Spleen (tissue), 11 donors: ENCODE data around the gene KREMEN1. TPM values are rescaled to one million over a fixed set of nuclear protein-coding genes. Genes with fewer than 3 reads are reported as not detected.

ENCODE experiments used
- DNase-seq: peaks from one replicate; pipeline ENCODE4 v3.0.0-alpha.2; 2020
- H3K27ac ChIP-seq, 8 donors: fragments of 200-600 bp; sonication (generic) in 7 of 8; 1 replicate in 4 of 8; 2 replicates in 4 of 8; pipeline versions ENCODE4 v1.5.0 to v1.8.0; 2016 to 2021; ENCODE audit warnings: inconsistent platforms in 4 of 8, mild to moderate bottlenecking in 4 of 8, moderate library complexity in 1 of 8
- H3K27me3 ChIP-seq, 7 donors: fragments of 200-600 bp; sonication (generic) in 6 of 7; replicated peaks in 1 of 7; 1 replicate in 4 of 7; 2 replicates in 3 of 7; pipeline versions ENCODE4 v1.5.0 to v1.8.0; 2016 to 2021; ENCODE audit warnings: inconsistent platforms in 3 of 7, mild to moderate bottlenecking in 1 of 7
- H3K36me3 ChIP-seq, 6 donors: fragments of 200-600 bp; sonication (generic) in 5 of 6; 1 replicate in 4 of 6; 2 replicates in 2 of 6; pipeline versions ENCODE4 v1.5.0 to v1.8.0; 2016 to 2021; ENCODE audit warnings: inconsistent platforms in 2 of 6
- H3K4me1 ChIP-seq, 6 donors: fragments of 200-600 bp; sonication (generic) in 5 of 6; 1 replicate in 3 of 6; 2 replicates in 3 of 6; pipeline versions ENCODE4 v1.5.0 to v1.8.0; 2016 to 2021; ENCODE audit warnings: inconsistent platforms in 3 of 6
- H3K4me3 ChIP-seq, 8 donors: fragments of 200-600 bp; sonication (generic) in 7 of 8; 1 replicate in 4 of 8; 2 replicates in 4 of 8; pipeline versions ENCODE4 v1.5.0 to v1.8.0; 2016 to 2021; ENCODE audit warnings: inconsistent platforms in 4 of 8, mild to moderate bottlenecking in 4 of 8, moderate library complexity in 2 of 8
- H3K9me3 ChIP-seq, 8 donors: fragments of 200-600 bp; sonication (generic) in 7 of 8; 1 replicate in 4 of 8; 2 replicates in 4 of 8; pipeline versions ENCODE4 v1.5.0 to v1.8.0; 2016 to 2021; ENCODE audit warnings: inconsistent platforms in 4 of 8
- POLR2A ChIP-seq, 3 donors: fragments of 450-650 bp; IDR thresholded peaks; one replicate each; pipeline ENCODE4 v1.5.1; 2017; ENCODE audit warnings: antibody characterized with exemption in 3 of 3, mild to moderate bottlenecking in 1 of 3
- POLR2AphosphoS5 ChIP-seq, 3 donors: sonication (generic); formaldehyde crosslinking; IDR thresholded peaks; one replicate each; pipeline ENCODE4 v1.5.1; 2017; ENCODE audit warnings: antibody characterized with exemption in 3 of 3
- WGBS, 5 donors: extraction: QIAGEN DNeasy Blood & Tissue Kit in 3 of 5; methylation state at CpG; one replicate each; pipeline versions ENCODE4 v1.1.5 to v1.1.7; 2013 to 2018; 5-methylcytosine and 5-hydroxymethylcytosine counted together
- intact Hi-C: fragments of 100-400 bp; cut with DNase I; formaldehyde crosslinking; loops from one replicate; pipeline ENCODE4 v1.15.0; 2023; ENCODE audit warnings: low total_unique reads
- polyA plus RNA-seq, 3 donors: library from polyadenylated mRNA; stranded (reverse); fragments of 200-250 nt; gene quantifications; one replicate each; pipeline ENCODE4 v1.2.1, GENCODE V29; 2013
- total RNA-seq, 7 donors: library from RNA; depleted of rRNA in 3 of 7; stranded (reverse); fragments of >200 nt in 3 of 7; fragmentation: NEBNext Ultra II Directional in 4 of 7; extraction: Animal tissue kit (Norgen Biotek cat#: 25700) in 4 of 7; gene quantifications; one replicate each; pipeline versions ENCODE4 v1.1.0 to v1.2.1, GENCODE V29; 2016 to 2021
- TF ChIP-seq, protein P1 (sequence below), 11 experiments: fragments of 200-600 bp in 7 of 11; fragments of 450-650 bp in 4 of 11; sonication (generic) in 4 of 11; IDR thresholded peaks in 8 of 11; conservative IDR thresholded peaks in 3 of 11; 1 replicate in 7 of 11; 2 replicates in 4 of 11; pipeline versions ENCODE4 v1.4.0 to v1.8.0; 2016 to 2021; ENCODE audit warnings: antibody characterized with exemption in 11 of 11, inconsistent platforms in 4 of 11, mild to moderate bottlenecking in 1 of 11
- donor health status: healthy with polysubstance abuse.
- donor health status: DM: no; HTN: no; CAD: no; lungs with moderate emphysema.
- donor health status: DM: no; HTN: no; CAD: no.
- donor health status: Bipolar disorder and iron deficiency.
- donor health status: healthy.
- donor health status: DM: no; HTN: no; CAD: no.
- donor health status: DM: yes; HTN: yes; CAD: no.

Gene KREMEN1
- total and polyA plus RNA-seq, 10 donors = 1.5 to 41.3 (median 25.1) TPM

DNA sequence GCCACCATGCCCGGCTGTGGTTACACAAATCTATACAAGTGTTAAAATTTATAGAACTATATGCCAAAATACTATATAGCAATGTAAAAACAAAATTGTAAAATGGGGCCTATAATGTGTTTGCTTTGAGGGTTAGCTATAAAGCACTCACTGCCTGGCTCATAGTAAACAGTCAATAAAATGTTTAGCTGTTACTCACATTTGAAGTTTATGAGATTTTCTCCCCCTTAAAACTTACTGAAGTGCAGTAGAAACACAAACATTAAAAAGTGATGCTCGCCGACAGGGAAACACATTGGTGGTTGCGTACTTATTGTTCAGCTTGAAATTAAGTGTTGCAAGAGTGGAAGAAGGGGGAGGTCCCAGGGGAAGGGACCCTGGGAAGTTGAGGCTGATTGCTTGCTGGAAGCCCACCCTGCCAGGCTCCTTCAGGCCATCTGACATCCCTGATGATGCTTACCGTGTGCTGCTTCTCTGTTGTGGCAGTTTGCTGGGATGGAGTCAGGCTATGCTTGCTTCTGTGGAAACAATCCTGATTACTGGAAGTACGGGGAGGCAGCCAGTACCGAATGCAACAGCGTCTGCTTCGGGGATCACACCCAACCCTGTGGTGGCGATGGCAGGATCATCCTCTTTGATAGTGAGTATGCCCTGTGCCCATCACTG, 52.1 kb downstream of the KREMEN1 start:
- Histone ChIP-seq H3K27ac (no peak overlapping the region), H3K9me3 (peaks cover 0 to 6% (median 0%) of the 10 kb centered on the region in 8 donors), H3K4me1 (no peaks in the 10 kb centered on the region), H3K27me3 (no peaks in the 10 kb centered on the region), H3K4me3 (no peak overlapping the region), H3K36me3 (peaks cover 0 to 23% (median 0%) of the 10 kb centered on the region in 6 donors)
- no peak for DNase-seq
- 89 to 92% (median 91%) methylated on average over 9 to 10 of the region's 10 CpGs for WGBS, 5 donors
- intact Hi-C loops = no loop called here
- TF ChIP-seq, protein P1, sequence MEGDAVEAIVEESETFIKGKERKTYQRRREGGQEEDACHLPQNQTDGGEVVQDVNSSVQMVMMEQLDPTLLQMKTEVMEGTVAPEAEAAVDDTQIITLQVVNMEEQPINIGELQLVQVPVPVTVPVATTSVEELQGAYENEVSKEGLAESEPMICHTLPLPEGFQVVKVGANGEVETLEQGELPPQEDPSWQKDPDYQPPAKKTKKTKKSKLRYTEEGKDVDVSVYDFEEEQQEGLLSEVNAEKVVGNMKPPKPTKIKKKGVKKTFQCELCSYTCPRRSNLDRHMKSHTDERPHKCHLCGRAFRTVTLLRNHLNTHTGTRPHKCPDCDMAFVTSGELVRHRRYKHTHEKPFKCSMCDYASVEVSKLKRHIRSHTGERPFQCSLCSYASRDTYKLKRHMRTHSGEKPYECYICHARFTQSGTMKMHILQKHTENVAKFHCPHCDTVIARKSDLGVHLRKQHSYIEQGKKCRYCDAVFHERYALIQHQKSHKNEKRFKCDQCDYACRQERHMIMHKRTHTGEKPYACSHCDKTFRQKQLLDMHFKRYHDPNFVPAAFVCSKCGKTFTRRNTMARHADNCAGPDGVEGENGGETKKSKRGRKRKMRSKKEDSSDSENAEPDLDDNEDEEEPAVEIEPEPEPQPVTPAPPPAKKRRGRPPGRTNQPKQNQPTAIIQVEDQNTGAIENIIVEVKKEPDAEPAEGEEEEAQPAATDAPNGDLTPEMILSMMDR (IDR thresholded peaks at IDR 0.05 in 8 of 11, conservative IDR thresholded peaks at IDR 0.05 in 3 of 11) = no peak
- TF ChIP-seq POLR2AphosphoS5 (IDR thresholded peaks at IDR 0.05) (no peak), POLR2A (IDR thresholded peaks at IDR 0.05) (no peak)

DNA sequence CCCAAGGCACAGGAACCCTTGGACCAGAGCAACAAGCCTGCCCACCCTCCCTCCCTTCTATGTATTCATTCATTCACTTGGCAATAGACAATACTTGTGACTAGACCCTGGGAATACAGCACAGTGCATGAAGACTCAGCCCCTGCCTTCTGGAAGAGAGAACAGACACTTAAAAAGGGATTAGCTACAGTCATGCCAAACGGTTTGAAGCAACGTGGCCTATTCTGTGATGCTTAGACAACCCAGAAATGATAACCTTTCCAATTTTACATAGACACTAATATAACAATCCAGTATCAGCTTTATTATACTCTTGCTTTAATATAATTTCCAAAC, 52.6 kb downstream of the KREMEN1 start:
- H3K27me3 ChIP-seq = no peaks in the 10 kb centered on the region
- H3K4me1 ChIP-seq = no peaks in the 10 kb centered on the region
- H3K27ac ChIP-seq = no peak overlapping the region
- peaks cover 0 to 1% (median 0%) of the 10 kb centered on the region in 8 donors for H3K9me3 ChIP-seq
- H3K36me3 ChIP-seq = peaks cover 0 to 23% (median 0%) of the 10 kb centered on the region in 6 donors
- no peak for TF ChIP-seq POLR2AphosphoS5 (IDR thresholded peaks at IDR 0.05)
- TF ChIP-seq POLR2A (IDR thresholded peaks at IDR 0.05) = no peak
- TF ChIP-seq, protein P1 (IDR thresholded peaks at IDR 0.05 in 8 of 11, conservative IDR thresholded peaks at IDR 0.05 in 3 of 11) = no peak
- WGBS, 5 donors = 67 to 89% (median 78%) methylated on average over 2 of the region's 2 CpGs
- intact Hi-C loops = no loop called here
- H3K4me3 ChIP-seq = no peak overlapping the region
- DNase-seq = no peak

DNA sequence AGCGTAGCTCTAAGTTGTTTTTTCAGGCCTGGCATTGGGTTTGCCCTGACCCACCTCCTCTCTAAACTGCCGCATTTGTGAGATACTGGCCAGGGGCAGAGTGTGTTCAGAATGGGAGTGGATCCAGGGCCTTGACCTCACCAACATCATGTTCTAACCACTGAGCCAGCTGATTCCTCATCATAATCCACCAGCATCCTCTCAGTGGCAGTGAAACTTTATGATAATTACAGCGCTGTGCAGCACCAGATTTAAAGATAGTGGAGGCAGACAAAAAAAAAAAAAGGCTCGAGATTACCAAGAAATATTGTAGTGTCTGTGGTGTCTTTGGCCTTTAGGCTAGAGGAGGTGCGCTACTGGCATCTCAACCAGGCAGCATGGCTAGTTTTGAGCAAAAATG, 53.0 kb downstream of the KREMEN1 start:
- no peak for DNase-seq
- Histone ChIP-seq H3K27ac (no peak overlapping the region), H3K27me3 (no peaks in the 10 kb centered on the region), H3K4me3 (no peak overlapping the region), H3K9me3 (no peaks in the 10 kb centered on the region), H3K4me1 (no peaks in the 10 kb centered on the region), H3K36me3 (peaks cover 0 to 23% (median 0%) of the 10 kb centered on the region in 6 donors)
- intact Hi-C loops = no loop called here
- TF ChIP-seq POLR2A (IDR thresholded peaks at IDR 0.05) (no peak), POLR2AphosphoS5 (IDR thresholded peaks at IDR 0.05) (no peak)
- TF ChIP-seq, protein P1 (IDR thresholded peaks at IDR 0.05 in 8 of 11, conservative IDR thresholded peaks at IDR 0.05 in 3 of 11) = no peak
- 75 to 89% (median 85%) methylated on average over 5 of the region's 5 CpGs for WGBS, 5 donors

DNA sequence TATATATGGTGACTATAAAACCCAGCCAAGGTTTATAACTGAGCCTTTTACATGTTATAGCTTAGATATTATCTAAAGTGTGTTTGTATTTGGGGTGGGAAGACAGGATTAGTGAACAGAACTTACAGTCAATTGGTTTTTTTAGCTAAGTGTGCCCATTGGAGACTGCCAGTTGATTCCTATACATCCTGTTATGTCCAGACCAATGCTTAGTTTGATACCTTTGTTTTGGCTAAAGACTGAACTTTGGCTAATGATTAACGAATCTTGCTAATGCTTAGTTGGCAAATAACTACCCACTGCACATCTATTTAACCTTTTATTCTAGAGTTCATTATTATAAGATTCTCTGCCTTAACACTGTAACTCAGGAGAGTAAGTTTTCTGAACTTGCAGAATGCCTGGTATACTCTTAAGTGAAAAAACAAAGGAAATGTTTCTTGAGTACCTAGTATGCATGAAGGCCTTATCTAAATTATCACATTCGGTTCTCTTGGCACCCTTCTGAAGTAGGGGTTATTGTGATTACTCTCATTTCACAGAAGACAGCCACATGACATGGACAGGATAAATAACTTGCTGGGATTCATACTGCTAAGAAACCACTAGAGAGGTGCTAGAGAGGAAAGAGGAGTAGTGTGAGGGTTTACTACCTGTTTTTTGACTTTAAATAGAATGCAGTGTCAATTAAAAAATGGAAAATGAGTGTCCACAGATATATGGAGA, 54.0 kb downstream of the KREMEN1 start:
- H3K27ac ChIP-seq = no peak overlapping the region
- TF ChIP-seq, protein P1 (IDR thresholded peaks at IDR 0.05 in 8 of 11, conservative IDR thresholded peaks at IDR 0.05 in 3 of 11) = no peak
- TF ChIP-seq POLR2AphosphoS5 (IDR thresholded peaks at IDR 0.05) = no peak
- no peak for TF ChIP-seq POLR2A (IDR thresholded peaks at IDR 0.05)

More for the DNA sequence above, 54.0 kb downstream of the KREMEN1 start:
- no peaks in the 10 kb centered on the region for H3K4me1 ChIP-seq
- no peak overlapping the region for H3K4me3 ChIP-seq
- intact Hi-C loops = no loop called here
- peaks cover 0 to 23% (median 0%) of the 10 kb centered on the region in 6 donors for H3K36me3 ChIP-seq
- no peak for DNase-seq
- H3K9me3 ChIP-seq = no peaks in the 10 kb centered on the region
- H3K27me3 ChIP-seq = no peaks in the 10 kb centered on the region
- 61 to 83% (median 64%) methylated on average over 2 of the region's 2 CpGs for WGBS, 5 donors
